Common myeloid progenitor, CD34-positive (primary cell): Measurements from ENCODE around the gene SLX4IP.

Source experiments
- CTCF ChIA-PET: fragments of 350-600 bp; sonication (Branson Sonifier 250); formaldehyde crosslinking; loops from one replicate; lab custom pipeline; 2021; ENCODE audit warnings: antibody characterized with exemption; lab: Charles Lee
- POLR2A ChIA-PET: fragments of 350-600 bp; sonication (Branson Sonifier 250); formaldehyde crosslinking; loops from one replicate; lab custom pipeline; 2021; ENCODE audit warnings: antibody characterized with exemption; lab: Charles Lee
- DNase-seq, 3 donors: peaks; one replicate each; pipeline versions ENCODE4 v3.0.0 to v3.0.0-alpha.2; 2013
- H3K27ac ChIP-seq, 2 experiments: 1 replicate in 1 of 2; 2 replicates in 1 of 2; pipeline ENCODE4 v1.7.0; 2013; ENCODE audit warnings: inconsistent platforms in 2 of 2, low read length in 2 of 2, mild to moderate bottlenecking in 2 of 2, low read depth in 1 of 2, moderate library complexity in 1 of 2; ENCODE audit not compliant: severe bottlenecking in 2 of 2, insufficient read depth in 1 of 2, poor library complexity in 1 of 2
- H3K27me3 ChIP-seq, 5 experiments: replicated peaks in 2 of 5; 1 replicate in 3 of 5; 2 replicates in 2 of 5; pipeline versions ENCODE4 v1.6.1 to v1.7.0; 2013; ENCODE audit warnings: low read length in 4 of 5, mild to moderate bottlenecking in 2 of 5, moderate library complexity in 2 of 5, inconsistent platforms in 1 of 5; ENCODE audit not compliant: insufficient read depth in 5 of 5, control insufficient read depth in 4 of 5
- H3K36me3 ChIP-seq, 4 experiments: 1 replicate in 2 of 4; 2 replicates in 2 of 4; pipeline versions ENCODE4 v1.6.1 to v1.7.0; 2013; ENCODE audit warnings: low read length in 3 of 4, control low read depth in 1 of 4, mild to moderate bottlenecking in 1 of 4; ENCODE audit not compliant: control insufficient read depth in 4 of 4, insufficient read depth in 4 of 4
- H3K4me1 ChIP-seq, 4 experiments: 1 replicate in 3 of 4; 2 replicates in 1 of 4; pipeline versions ENCODE4 v1.6.1 to v1.7.1; 2013; ENCODE audit warnings: low read length in 3 of 4, mild to moderate bottlenecking in 3 of 4, control low read depth in 1 of 4, inconsistent platforms in 1 of 4, moderate library complexity in 1 of 4; ENCODE audit not compliant: control insufficient read depth in 4 of 4, insufficient read depth in 4 of 4; ENCODE audit errors: control extremely low read depth in 1 of 4
- H3K4me3 ChIP-seq, 7 experiments: 1 replicate in 4 of 7; 2 replicates in 3 of 7; pipeline versions ENCODE4 v1.5.1 to v1.7.0; 2013; ENCODE audit warnings: mild to moderate bottlenecking in 7 of 7, low read length in 6 of 7, moderate library complexity in 6 of 7, inconsistent platforms in 2 of 7, low read depth in 2 of 7, control low read depth in 1 of 7; ENCODE audit not compliant: insufficient read depth in 4 of 7, control insufficient read depth in 1 of 7; ENCODE audit errors: extremely low read depth in 1 of 7
- H3K9me3 ChIP-seq, 5 experiments: 1 replicate in 4 of 5; 2 replicates in 1 of 5; pipeline versions ENCODE4 v1.6.1 to v1.7.1; 2013; ENCODE audit warnings: low read length in 4 of 5, mild to moderate bottlenecking in 2 of 5, inconsistent platforms in 1 of 5, low read depth in 1 of 5, moderate library complexity in 1 of 5; ENCODE audit not compliant: control insufficient read depth in 4 of 5, insufficient read depth in 2 of 5; ENCODE audit errors: control extremely low read depth in 1 of 5
- WGBS: methylation state at CpG from one replicate; pipeline ENCODE4 v1.1.5; 2013; ENCODE audit not compliant: insufficient coverage; 5-methylcytosine and 5-hydroxymethylcytosine counted together

The SLX4IP gene

GRCh38 chr20:10558635-10559187, 123.6 kb downstream of the SLX4IP start:
- H3K36me3 ChIP-seq = peaks cover 0 to 11% (median 7%) of the 10 kb centered on the region in 4 experiments
- 90% methylated on average over 5 of the region's 9 CpGs for WGBS
- CTCF ChIA-PET = interaction anchor here (1.2 kb wide), 1 partner anchor 646 kb away, joined by 3 read pairs; no protein-coding TSS in a partner anchor
- H3K27ac ChIP-seq = no peak overlapping the region
- POLR2A ChIA-PET = no interaction called here
- H3K9me3 ChIP-seq = peaks cover 0 to 7% (median 0%) of the 10 kb centered on the region in 5 experiments
- H3K4me1 ChIP-seq = peaks cover 0 to 1% (median 0%) of the 10 kb centered on the region in 4 experiments
- peak in 2 of 3 donors; percentile 14 to 22 for DNase-seq
- no peak overlapping the region for H3K4me3 ChIP-seq
- no peaks in the 10 kb centered on the region for H3K27me3 ChIP-seq

DNA sequence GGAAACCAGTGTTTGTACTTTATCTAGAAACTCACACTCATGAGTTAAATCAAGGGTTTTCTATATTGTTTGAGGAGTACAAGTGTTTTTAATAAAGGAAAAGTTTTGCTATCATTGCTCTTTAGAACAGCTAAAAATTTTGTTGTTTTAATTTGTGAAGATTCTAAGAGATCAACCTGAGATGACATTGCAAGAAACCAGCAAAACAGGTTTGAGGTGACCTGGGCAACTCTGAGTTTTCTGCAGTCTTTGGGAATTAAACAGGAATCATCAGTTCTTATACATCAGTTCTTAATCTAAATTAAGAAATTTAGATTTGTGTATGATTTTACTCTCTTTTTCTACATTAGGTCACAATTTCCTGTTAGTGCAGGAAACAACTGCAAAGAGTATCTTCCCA, 124.2 kb downstream of the SLX4IP start:
- H3K9me3 ChIP-seq = peaks cover 0 to 7% (median 0%) of the 10 kb centered on the region in 5 experiments
- H3K4me1 ChIP-seq = peaks cover 0 to 5% (median 2%) of the 10 kb centered on the region in 4 experiments
- H3K27me3 ChIP-seq = no peaks in the 10 kb centered on the region
- POLR2A ChIA-PET = no interaction called here
- no peak overlapping the region for H3K27ac ChIP-seq
- H3K36me3 ChIP-seq = peaks cover 0 to 11% (median 7%) of the 10 kb centered on the region in 4 experiments
- no peak for DNase-seq
- CTCF ChIA-PET = interaction anchor here (1.2 kb wide), 1 partner anchor 645 kb away, joined by 3 read pairs; no protein-coding TSS in a partner anchor
- H3K4me3 ChIP-seq = no peak overlapping the region

DNA sequence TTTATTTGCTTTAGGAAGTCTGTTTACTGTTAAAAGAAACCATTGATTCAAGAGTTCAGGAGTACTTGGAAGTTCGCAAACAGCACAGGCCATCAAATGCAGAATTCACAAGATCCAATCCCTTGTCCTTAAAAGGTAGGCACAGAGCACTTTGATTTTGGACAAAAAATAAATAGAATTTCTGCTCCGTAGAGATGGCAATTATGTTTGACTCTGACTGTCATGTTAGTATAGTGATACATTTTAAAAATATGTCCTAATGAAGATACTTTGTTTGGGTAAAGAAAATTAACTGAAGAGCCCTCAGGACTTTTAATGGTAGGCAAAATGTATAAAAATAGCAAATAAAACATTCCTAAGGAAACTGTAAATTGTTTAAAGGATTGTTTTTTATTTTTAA, 125.6 kb downstream of the SLX4IP start:
- Histone ChIP-seq H3K27ac (no peak overlapping the region), H3K36me3 (peaks cover 0 to 11% (median 7%) of the 10 kb centered on the region in 4 experiments), H3K4me3 (no peak overlapping the region), H3K27me3 (no peaks in the 10 kb centered on the region), H3K4me1 (peaks cover 0 to 18% (median 2%) of the 10 kb centered on the region in 4 experiments), H3K9me3 (peaks cover 0 to 7% (median 0%) of the 10 kb centered on the region in 5 experiments)
- POLR2A ChIA-PET = no interaction called here
- no peak for DNase-seq
- 88% methylated on average over 1 of the region's 2 CpGs for WGBS
- CTCF ChIA-PET = interaction anchor here (0.9 kb wide), 1 partner anchor 589 kb away, joined by 3 read pairs; no protein-coding TSS in a partner anchor

DNA sequence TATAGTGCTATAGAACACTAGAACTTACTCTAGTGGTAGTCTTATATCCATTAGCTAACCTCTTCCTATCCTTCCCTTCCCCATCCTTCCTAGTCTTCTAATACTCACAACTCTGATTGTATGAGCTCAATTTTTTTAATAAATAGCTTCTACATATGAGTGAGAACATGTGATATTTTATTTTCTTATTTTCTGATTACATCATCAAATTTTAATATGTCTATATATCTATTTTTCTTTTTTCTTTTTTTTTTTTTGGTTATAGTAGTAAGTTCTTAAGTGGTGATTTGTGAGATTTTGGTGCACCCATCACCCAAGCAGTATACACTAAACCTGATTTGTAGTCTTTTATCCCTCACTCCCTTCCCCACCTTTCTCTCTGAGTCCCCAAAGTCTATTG, 126.2 kb downstream of the SLX4IP start:
- DNase-seq = no peak
- no peak overlapping the region for H3K4me3 ChIP-seq
- H3K9me3 ChIP-seq = peaks cover 0 to 7% (median 0%) of the 10 kb centered on the region in 5 experiments
- H3K36me3 ChIP-seq = peaks cover 0 to 11% (median 8%) of the 10 kb centered on the region in 4 experiments
- no peak overlapping the region for H3K27ac ChIP-seq
- H3K4me1 ChIP-seq = peaks cover 0 to 20% (median 2%) of the 10 kb centered on the region in 4 experiments
- H3K27me3 ChIP-seq = no peaks in the 10 kb centered on the region
- POLR2A ChIA-PET = no interaction called here
- CTCF ChIA-PET = interaction anchor here (0.9 kb wide), 1 partner anchor 589 kb away, joined by 3 read pairs; no protein-coding TSS in a partner anchor

DNA sequence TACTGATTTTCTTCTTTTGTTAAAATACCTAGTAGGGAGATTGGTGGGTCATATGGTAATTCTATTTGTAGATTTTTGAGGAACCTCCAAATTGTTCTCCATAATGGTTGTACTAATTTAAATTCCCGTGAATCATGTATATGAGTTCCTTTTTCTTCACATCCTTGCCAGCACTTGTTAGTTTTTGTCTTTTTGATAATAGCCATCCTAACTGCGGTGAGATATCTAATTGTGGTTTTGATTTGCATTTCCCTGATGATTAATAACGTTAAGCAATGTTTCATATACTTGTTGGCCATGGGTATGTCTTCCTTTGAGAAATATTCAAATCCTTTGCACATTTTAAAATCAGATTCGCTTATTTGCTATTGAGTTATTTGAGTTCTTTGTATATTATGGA, 127.8 kb downstream of the SLX4IP start:
- H3K27me3 ChIP-seq = no peaks in the 10 kb centered on the region
- H3K4me3 ChIP-seq = no peak overlapping the region
- POLR2A ChIA-PET = no interaction called here
- DNase-seq = no peak
- CTCF ChIA-PET = no interaction called here
- H3K27ac ChIP-seq = no peak overlapping the region
- peaks cover 0 to 7% (median 0%) of the 10 kb centered on the region in 5 experiments for H3K9me3 ChIP-seq
- WGBS = no CpG with 5 or more reads among the region's 4 CpGs
- peaks cover 0 to 13% (median 10%) of the 10 kb centered on the region in 4 experiments for H3K36me3 ChIP-seq
- H3K4me1 ChIP-seq = peaks cover 0 to 20% (median 2%) of the 10 kb centered on the region in 4 experiments

DNA sequence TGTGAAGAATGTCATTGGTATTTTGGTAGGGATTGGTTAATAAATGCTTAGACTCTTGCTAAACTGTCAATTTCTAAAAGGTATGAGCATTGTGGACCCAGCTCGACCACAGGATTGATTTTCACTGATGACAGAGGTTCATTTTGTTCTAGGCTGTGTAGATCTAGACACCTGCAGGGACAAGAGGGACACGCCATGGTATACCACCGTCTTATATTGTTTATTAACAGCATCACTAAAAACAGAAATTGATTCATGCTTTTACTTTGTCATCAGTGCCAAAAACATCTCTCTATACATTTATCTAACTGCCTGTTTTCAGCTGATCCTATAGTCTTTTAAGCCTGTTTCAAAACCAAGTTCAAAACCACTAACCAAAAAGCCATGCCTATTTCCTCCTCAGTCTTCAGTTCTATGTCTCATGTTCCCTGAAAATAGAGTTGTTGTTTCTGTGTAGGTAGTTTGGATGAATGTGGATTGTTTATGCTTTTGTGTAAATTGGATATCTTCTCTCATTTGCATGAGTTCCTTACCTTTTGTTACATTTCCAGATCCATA, 128.9 kb downstream of the SLX4IP start:
- no peak overlapping the region for H3K4me3 ChIP-seq
- POLR2A ChIA-PET = no interaction called here
- peaks cover 0 to 20% (median 2%) of the 10 kb centered on the region in 4 experiments for H3K4me1 ChIP-seq
- peaks cover 0 to 7% (median 0%) of the 10 kb centered on the region in 5 experiments for H3K9me3 ChIP-seq
- no peaks in the 10 kb centered on the region for H3K27me3 ChIP-seq
- H3K27ac ChIP-seq = no peak overlapping the region
- CTCF ChIA-PET = no interaction called here
- WGBS = 84% methylated on average over 3 of the region's 3 CpGs
- peaks cover 0 to 13% (median 11%) of the 10 kb centered on the region in 4 experiments for H3K36me3 ChIP-seq
- peak in 1 of 3 donors; percentile 5 for DNase-seq
